Stimulated activated CD8-positive, alpha-beta memory T cell treated with anti-CD3 and anti-CD28 coated beads, Interleukin-2, amount 100 ng/mL, for 48 hours (primary cell): ENCODE data around the gene TEP1.
"Not testable (repeated sequence)": the region's sequence is repeated elsewhere in the genome, so short reads cannot be mapped to it uniquely, and the experiment has no call there.

Experiments used
- DNase-seq, 2 donors: peaks; one replicate each; pipeline ENCODE4 v3.0.0-alpha.2; 2020; ENCODE audit warnings: low read depth in 2 of 2

Gene TEP1

DNA sequence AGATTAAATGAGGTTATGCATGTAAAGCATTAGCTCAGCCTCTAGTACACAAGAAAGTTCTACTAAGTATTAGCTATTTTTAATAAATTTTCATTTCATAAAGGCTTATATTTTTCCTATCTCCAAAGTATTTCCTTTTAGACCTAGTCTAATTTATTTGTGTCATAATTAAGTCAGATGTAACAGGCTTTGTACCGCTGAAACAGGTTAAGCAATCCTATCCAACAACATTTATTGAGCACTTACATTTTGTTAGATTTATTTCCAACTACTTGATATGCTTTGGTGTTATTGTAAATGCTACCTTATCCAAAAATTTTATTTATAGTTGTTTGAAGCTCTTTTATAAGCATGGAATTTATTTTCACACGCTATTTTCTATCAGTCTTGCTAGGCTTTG is 71.7 kb downstream of the TEP1 start:
- no peak for DNase-seq

DNA sequence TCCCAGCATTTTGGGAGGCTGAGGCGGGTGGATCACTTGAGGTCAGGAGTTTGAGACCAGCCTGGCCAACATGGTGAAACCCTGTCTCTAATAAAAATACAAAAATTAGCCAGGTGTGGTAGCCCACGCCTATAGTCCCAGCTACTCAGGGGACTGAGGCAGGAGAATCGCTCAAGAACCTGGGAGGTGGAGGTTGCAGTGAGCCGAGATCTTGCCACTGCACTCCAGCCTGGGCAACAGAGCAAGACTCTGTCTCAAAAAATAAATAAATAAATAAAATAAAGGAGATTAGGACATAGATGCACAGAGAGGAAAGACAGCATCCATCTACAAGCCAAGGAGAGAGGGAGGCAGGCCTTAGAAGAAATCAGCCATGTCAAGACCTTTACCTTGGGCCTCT is 72.3 kb downstream of the TEP1 start:
- not testable (repeated sequence) for DNase-seq

DNA sequence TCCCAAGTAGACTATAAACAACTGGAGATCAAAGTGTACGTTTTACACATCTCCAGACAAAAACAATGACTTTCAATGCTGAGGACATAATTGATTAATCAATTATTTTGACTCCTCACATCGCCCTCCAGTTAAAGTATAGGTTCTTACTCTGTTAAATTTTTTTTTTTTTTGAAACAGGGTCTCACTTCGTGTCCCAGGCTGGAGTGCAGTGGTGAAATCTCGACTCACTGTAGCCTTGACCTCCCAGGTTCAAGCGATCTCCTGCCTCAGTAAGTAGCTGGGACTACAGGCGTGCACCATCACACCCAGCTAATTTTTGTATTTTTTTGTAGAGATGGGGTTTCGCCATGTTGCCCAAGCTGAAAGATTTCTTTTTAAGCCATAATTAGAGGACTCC is 79.3 kb downstream of the TEP1 start:
- DNase-seq: no peak

DNA sequence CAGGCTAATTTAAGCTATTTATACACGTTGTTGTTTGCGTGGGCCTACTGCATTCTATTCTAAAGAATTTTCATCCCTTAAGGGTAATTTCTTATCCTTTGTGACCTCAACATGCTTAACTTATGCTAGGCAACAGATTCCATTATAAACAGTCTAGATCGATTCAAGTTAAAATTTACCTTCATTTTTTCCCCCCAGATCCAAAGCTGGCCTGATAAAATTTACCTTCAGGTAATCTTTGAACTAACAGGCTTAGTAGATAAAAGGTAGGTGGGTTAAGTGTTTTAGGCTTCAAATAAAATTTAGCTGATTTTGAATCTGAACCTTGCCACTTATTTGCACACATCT is 79.8 kb downstream of the TEP1 start:
- DNase-seq: no peak

DNA sequence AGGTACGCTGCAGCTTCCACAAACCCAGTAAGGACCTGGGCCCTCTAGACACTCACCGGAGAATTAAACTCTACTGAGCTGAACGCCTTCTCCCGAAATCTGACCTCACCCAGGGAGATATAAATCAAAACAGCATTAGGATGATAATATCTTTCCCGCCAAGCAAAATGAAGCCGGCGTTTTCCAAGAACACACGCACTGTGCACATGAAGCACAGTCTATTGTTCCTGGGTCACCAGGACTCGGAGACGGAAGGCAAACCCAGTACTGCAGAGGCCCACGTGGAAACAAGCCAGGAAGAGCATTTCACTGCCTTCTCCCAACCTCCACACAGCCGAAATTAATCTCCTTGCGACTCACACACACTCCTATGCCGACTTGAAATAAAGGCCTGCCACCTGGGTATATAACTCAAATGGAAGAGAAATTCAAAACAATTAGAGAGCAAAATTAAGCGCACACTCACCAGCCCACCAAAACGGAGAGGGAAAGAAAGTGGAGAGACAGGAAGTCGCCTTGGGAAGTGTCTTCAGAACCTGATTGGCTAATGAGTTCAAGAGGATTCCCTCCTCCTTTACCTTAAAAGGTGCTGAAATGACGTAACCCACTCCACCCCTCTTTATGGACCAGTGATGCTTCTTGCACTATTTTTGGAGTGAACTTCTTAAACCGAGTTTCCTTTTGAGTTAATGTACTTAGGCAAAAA is 80.4 kb downstream of the TEP1 start, which contains the start of gene CCNB1IP1:
Gene CCNB1IP1 (minus strand): TSS at position 492 of the 706 bp plus-strand sequence. CDS start 16,756 bp downstream, outside the sequence.
- DNase-seq: no peak

DNA sequence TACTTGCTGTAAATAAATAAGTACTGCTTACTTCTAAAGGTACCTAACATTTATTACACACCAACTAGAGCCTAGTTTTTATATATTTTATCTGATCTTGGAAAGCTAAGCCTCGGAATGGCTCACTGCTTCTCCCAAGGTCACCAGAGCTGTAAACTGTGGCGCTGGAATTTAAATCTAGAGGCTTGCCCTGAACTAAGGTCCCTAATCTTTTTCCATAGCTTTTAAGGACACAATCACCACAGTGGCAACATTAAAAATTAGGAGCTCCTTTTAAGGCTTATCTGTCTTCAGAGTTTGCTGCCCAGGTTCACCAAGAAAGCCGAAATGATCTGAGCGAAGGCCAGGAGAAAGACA is 80.9 kb downstream of the TEP1 start:
- no peak for DNase-seq

DNA sequence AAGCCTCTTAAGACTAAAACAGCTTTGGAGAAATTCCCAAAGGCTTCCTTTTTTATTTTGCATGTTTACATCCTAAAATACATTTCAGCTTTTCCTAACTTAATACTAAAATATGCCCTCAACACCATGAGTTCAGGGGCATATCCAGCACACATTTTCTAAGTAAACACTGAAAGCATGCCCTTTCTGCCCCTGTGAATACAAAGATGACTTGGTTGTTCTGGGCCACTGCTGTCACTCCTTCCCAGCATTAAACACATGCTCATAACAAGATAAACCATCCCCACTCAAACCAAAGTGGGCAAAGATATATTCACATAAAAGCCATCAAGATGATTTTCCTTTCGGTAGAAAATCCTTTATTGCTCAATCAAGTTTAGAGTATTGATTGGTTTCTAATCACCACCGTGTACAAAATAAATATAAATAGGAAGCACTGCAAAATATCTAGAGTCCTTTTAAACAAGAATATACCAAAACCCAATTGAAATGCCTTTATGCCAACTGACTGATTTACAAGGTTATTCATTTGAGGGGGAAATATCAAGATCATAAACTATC is 82.2 kb downstream of the TEP1 start:
- DNase-seq: no peak

DNA sequence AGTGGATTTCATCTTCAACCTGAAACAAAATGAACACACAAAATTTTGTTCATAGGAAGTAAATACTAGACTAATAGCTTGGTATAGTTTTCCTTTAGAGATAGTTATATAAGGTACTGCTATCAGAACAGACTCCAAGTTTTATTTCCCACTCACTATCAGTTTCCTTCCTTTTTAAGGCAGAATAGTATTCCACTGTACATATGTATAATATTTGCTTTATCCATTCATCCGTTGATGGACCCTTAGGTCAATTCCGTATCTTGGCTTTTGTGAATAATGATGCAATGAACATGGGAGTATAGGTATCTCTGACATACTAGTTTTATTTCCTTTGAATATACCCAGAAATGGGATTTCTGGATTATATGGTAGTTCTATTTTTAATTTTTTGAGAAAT is 83.9 kb downstream of the TEP1 start:
- no peak for DNase-seq

DNA sequence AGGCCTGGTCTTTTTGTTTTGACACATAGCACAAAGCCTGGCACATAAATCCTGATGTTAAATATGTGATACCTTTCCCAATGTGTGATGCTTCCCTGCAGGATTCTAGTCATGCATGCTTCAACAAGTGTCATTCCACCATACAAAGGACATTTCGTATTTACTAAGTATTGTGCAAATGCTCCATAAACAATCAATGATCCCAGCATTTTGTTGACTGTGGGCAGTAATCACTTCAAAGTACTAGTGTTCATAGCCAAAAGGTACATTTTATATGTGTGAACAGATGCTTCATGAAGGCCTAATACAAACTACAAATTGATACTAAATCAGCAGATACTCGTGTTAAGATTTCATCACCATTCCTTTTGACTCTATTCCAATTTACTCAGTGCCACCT is 84.6 kb downstream of the TEP1 start:
- no peak for DNase-seq

DNA sequence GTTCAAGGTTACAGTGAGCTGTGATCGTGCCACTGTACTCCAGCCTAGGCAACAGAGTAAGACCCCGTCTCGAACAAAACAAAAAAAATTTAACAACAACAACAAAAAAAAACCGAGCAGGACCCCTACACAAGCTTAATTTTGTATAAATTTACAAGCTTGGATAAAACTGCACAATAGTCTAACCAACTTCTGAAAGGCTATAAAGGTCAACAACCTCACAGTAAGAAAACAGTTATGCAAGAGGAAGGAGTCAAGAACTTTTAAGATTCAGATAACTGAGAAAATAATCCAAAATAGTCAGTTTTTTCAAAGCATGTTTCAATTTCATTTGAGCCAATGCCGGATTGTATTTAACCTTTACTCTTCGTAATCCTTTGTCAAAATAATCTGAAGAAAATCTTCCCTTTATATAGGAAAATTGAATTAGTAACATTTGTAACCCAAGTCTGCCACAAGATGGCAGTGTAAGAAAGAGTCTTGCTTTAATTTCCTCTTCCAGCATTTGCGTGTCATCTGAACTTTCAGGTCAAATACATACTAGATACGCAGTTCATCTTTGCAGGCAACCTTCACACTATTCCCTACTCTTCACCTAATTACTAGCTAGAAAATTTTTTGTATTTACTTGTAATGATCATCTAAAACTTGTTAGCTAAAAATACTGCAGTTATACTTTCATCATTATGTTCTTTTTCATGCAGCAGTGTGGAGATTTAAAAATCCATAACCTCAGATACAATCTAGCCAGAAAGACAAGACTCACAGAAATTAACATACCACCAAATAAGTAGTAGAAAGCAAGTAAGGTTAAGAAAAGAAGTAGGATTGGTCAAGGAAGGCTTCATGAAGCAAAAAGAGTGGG is 86.1 kb downstream of the TEP1 start:
- DNase-seq: no peak

DNA sequence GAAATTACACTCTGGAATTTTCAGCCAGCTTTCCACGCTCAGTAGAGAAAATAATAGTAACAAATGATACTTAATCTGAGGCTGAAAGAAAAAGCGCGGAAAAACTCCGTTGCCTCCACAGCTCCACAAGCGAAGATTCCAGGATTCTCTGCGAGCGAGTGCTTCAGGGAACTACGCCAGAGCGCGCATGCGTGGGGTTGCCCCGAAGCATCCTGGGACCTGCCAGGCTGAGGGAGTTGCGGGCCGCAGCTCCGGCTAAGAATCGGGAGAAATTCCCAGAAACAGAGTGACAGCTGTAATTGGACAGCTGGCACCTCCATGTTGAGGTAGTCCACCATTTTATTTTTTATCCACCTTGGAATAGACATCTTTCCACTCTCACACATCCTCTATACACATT is 95.6 kb downstream of the TEP1 start:
- no peak for DNase-seq
